ENCODE data around the gene ZNF565.

ZNF565 gene

GRCh38 chr19:36212895-36213294 lies 1.6 kb downstream of the ZNF565 start:
- Histone ChIP-seq H3K27ac (replicated peaks) (no peak overlapping the region), H3K4me3 (replicated peaks; ENCODE audit: insufficient read depth, low read length) (no peak overlapping the region), H3K27me3 (ENCODE audit: insufficient read depth, poor library complexity, severe bottlenecking) (no peaks in the 10 kb centered on the region)
- DNase-seq (ENCODE audit: low read depth in 1 of 2, low spot score in 1 of 2) = no peak
- TF ChIP-seq SPI1 (IDR thresholded peaks at IDR 0.05; ENCODE audit: borderline replicate concordance, low read depth) = no peak
- TF ChIP-seq CTCF (IDR thresholded peaks at IDR 0.05; ENCODE audit: insufficient read depth, low read length) = no peak
- TF ChIP-seq POLR2AphosphoS5 (IDR thresholded peaks at IDR 0.05; ENCODE audit: low read depth) = no peak
- no peak for TF ChIP-seq GABPA (IDR thresholded peaks at IDR 0.05; ENCODE audit: low read depth)

GRCh38 chr19:36210497-36210896 lies 4.0 kb downstream of the ZNF565 start:
- no peak for DNase-seq (ENCODE audit: low read depth in 1 of 2, low spot score in 1 of 2)
- no peaks in the 10 kb centered on the region for H3K27me3 ChIP-seq (ENCODE audit: insufficient read depth, poor library complexity, severe bottlenecking)
- TF ChIP-seq REST (IDR thresholded peaks at IDR 0.05; ENCODE audit: insufficient replicate concordance, low read depth) = no peak
- no peak for TF ChIP-seq CTCF (IDR thresholded peaks at IDR 0.05; ENCODE audit: insufficient read depth, low read length)
- TF ChIP-seq GABPA (IDR thresholded peaks at IDR 0.05; ENCODE audit: low read depth) = no peak
- no peak overlapping the region for H3K4me3 ChIP-seq (replicated peaks; ENCODE audit: insufficient read depth, low read length)
- no peak overlapping the region for H3K27ac ChIP-seq (replicated peaks)

- Histone ChIP-seq H3K4me3 (replicated peaks; ENCODE audit: insufficient read depth, low read length) (no peak overlapping the region), H3K27me3 (ENCODE audit: insufficient read depth, poor library complexity, severe bottlenecking) (no peaks in the 10 kb centered on the region), H3K27ac (replicated peaks) (no peak overlapping the region)
- DNase-seq (ENCODE audit: low read depth in 1 of 2, low spot score in 1 of 2) = no peak
- TF ChIP-seq CTCF (IDR thresholded peaks at IDR 0.05; ENCODE audit: insufficient read depth, low read length) (no peak), REST (IDR thresholded peaks at IDR 0.05; ENCODE audit: insufficient replicate concordance, low read depth) (no peak), SPI1 (IDR thresholded peaks at IDR 0.05; ENCODE audit: borderline replicate concordance, low read depth) (no peak), GABPA (IDR thresholded peaks at IDR 0.05; ENCODE audit: low read depth) (no peak), POLR2AphosphoS5 (IDR thresholded peaks at IDR 0.05; ENCODE audit: low read depth) (no peak)
Measured at GRCh38 chr19:36209372-36209771, 5.1 kb downstream of the ZNF565 start.

GRCh38 chr19:36207605-36208252 lies 6.7 kb downstream of the ZNF565 start:
- TF ChIP-seq SPI1 (IDR thresholded peaks at IDR 0.05; ENCODE audit: borderline replicate concordance, low read depth) (no peak; the same call in 1 of the 2 replicates), REST (IDR thresholded peaks at IDR 0.05; ENCODE audit: insufficient replicate concordance, low read depth) (no peak), POLR2AphosphoS5 (IDR thresholded peaks at IDR 0.05; ENCODE audit: low read depth) (no peak), GABPA (IDR thresholded peaks at IDR 0.05; ENCODE audit: low read depth) (no peak), CTCF (IDR thresholded peaks at IDR 0.05; ENCODE audit: insufficient read depth, low read length) (no peak)
- no peak for DNase-seq (ENCODE audit: low read depth in 1 of 2, low spot score in 1 of 2)
- Histone ChIP-seq H3K27ac (replicated peaks) (no peak overlapping the region), H3K27me3 (ENCODE audit: insufficient read depth, poor library complexity, severe bottlenecking) (no peaks in the 10 kb centered on the region), H3K4me3 (replicated peaks; ENCODE audit: insufficient read depth, low read length) (no peak overlapping the region)
